Stimulated activated naive CD8-positive, alpha-beta T cell treated with anti-CD3 and anti-CD28 coated beads, Interleukin-15, Interleukin-2, amounts not matched to agents 100 U/mL and 50 U/mL, for 24 hours (primary cell): Measurements from ENCODE around the gene PDE4D.

Experiments used
- ATAC-seq: fragments of 150-1000 bp; cut with Tn5 transposase; one replicate; pipeline ENCODE4 v1.10.0; 2021
- DNase-seq: peaks from one replicate; pipeline ENCODE4 v3.0.0; 2021

PDE4D gene

DNA sequence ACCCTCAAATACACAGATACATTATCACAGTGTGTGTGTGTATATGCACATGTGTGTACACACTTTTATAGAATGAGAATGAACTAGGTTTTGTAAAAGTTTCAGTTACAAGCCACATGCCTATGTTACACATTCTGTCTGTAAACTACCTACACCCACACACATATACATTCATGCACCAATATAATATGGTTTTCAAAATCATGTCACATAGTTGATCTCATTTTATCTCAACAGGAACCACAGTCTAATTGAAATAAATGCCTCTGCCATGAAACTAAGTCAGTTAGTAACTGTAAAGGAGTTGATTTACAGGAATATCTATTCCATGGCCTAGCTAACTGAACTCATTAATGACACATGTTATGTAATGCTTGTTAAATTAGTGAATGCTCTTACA, 646.6 kb downstream of the PDE4D start:
- ATAC-seq (no peak), DNase-seq (no peak)

- no peak for ATAC-seq
- DNase-seq: no peak
Measured at GRCh38 chr5:59246145-59246869, 647.2 kb downstream of the PDE4D start.

GRCh38 chr5:59245198-59245597, 648.3 kb downstream of the PDE4D start:
- ATAC-seq (no peak), DNase-seq (no peak)

DNA sequence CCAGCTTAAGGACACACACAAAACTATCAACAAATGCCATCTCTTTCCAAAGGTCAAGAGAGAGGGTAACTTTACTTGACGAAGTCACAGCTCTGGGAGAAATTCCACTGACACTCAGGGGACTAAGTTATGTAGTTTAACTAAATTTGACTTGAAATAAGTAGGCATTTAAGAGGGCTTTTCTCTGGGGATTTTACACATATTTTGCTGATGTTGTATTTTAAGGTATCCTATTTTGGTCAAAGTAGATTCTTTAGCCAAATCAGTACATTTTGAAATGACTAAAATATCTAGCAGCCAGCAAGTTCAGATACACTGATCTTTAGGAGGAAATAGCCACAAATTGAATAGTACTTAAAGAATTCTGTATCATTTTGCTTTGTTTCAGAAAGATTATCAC, 652.0 kb downstream of the PDE4D start:
- ATAC-seq (no peak), DNase-seq (no peak)

- DNase-seq (no peak), ATAC-seq (no peak)
Measured at GRCh38 chr5:59241119-59241518, 652.4 kb downstream of the PDE4D start.

DNA sequence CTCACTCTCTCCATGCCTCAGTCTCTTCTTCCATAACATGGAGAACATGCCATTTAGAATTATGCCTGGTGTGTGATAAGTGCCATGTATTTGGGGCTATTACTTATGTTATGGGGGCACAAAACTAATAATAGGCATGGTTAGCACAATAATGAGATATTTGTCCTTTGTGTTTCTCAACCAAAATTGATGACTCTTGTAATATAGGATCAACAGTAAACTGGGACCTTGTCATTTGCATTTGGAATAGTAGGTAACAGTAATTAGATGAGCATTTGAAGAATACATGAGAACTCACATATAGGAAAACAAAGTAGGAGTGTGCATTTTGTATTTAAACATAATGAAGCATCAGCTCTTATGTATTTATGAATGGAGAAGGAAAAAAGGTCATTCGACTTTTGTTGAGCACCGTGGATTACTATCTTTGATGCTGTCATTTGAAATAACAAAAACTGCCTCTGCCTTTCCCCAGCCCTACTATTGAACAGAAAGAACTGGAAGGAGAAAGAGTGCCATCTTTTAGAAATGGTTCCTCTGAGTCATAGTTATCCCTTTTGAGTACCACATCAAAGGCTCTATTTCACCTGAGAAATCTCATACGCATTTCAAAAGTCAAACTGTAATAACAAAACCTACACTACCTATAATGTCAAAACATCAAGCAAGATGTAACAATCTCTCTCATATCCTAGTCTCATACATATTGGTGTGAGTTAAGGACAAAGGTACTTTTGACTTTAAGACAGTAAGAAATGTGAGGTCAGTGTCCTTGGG, 655.2 kb downstream of the PDE4D start:
- DNase-seq (no peak), ATAC-seq (peak; percentile 91)

DNA sequence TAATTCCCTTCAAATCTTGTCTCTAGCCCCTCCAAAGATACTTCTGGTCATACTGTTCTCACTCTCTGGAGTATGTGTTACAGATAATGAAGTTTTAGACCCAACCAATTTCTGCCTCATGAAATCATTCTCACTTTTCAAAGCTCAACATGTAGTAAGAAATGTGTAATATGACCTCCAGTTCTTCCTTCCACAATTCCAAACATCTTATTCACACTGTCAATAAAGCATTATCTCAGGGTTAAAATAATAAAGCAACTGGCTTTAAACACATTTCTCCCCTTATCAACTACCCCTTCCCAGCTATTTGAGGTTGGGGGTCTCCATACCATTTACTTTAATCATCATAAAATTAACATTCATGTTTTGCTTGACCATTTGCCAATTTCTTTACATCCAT, 656.5 kb downstream of the PDE4D start:
- ATAC-seq (no peak), DNase-seq (no peak)

DNA sequence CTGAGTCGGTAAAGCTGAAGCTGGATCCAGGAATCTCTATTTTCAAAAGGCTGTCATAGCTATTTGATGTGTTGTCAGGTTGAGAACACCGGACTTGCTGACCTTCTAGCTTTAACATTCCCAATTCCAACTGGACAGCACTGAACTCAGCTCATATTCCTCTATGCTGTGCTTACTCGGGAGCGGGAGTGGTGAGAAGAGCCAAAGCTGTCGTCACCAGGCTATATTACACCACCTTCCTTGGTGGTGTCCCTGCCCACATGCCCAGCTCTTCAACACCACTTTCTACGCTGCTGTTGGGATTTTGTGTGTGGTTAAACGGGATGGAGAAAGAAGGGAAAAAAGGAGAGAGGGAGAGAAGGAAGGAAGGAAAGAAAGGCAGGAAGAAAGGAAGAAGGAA, 657.1 kb downstream of the PDE4D start:
- ATAC-seq (no peak), DNase-seq (no peak)

DNA sequence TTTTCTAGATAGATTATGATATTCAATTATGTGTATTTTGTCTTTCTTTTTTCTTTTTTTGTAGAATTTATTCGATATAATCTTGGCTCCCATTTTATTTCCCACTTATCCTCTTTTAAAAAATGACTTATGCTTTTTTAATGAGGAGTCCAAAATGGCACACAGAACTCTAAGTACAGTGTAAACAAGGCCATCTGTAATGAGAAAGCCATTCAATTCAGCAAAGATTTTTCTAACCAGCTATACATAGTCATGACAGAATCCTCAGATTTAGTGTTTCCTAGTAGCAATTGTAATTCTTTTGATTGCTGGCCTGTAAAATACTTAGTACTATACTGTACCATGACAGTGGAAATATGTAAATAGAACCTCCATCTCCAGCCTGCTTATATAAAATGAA, 659.3 kb downstream of the PDE4D start:
- no peak for ATAC-seq

GRCh38 chr5:59231221-59231931, 662.1 kb downstream of the PDE4D start:
- ATAC-seq (no peak), DNase-seq (no peak)

More for the DNA sequence above, 659.3 kb downstream of the PDE4D start:
- DNase-seq: no peak

- ATAC-seq (no peak), DNase-seq (no peak)
Measured at GRCh38 chr5:59222687-59223511, 670.6 kb downstream of the PDE4D start.

DNA sequence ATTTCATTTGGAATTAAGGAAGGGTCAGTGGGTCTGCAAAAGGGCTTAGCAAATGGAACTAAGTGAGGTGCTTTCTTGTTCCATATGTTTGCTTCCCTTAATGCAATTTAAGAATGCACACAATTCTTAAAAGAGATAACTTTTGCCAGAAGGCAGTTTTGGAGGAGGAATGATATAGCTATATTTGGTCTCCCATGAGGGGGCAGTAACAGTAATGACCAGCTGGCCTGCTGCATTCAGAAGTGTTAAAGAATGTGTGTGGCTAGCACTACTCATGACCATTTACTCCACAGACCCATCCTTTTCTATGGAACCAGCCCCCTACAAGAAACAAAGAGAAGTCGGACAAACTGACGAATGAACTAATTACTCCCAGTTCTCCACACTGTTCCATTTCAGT, 671.8 kb downstream of the PDE4D start:
- no peak for ATAC-seq
- no peak for DNase-seq

- DNase-seq (no peak), ATAC-seq (no peak)
Measured at GRCh38 chr5:59218424-59219045, 675.0 kb downstream of the PDE4D start.

GRCh38 chr5:59216841-59217240, 676.7 kb downstream of the PDE4D start:
- DNase-seq (no peak), ATAC-seq (no peak)

DNA sequence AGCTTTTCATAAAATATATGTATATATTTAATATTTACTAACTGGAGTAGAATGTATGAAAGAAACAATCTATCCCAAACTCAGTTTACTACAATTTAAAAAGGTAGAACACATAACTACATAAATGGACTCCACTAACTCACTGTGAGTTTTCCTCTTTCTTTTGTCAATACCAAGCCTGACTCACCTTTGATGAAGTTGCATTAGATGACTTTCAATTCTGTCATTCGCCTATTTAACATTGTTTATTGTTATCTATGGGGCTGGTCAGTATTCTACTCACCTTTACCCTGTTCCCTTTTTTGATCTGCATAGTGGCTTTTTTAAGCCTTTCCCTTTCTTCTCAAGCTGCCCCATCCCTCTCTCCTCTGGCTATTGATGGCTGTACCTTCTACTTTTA, 680.9 kb downstream of the PDE4D start:
- DNase-seq (no peak), ATAC-seq (no peak)

GRCh38 chr5:59209758-59210359, 683.7 kb downstream of the PDE4D start:
- ATAC-seq (no peak), DNase-seq (no peak)

DNA sequence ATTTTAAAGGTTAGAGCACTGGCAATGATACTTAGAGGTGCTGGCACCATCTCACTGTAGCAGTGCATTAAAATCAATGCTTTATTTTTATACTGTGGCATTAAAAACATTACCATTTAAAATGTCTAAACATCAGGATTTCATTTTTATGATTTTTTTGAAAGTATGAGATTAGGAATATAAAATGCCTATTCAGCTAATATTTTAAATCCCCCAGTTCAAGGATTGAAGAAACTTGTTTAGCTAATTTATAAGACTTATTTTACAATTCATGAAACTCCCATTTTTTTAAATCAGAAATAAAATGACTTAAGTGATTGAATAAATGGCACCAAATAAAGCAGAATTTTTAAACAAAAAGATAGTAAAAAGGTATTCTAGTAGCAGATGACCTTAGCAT, 685.1 kb downstream of the PDE4D start:
- ATAC-seq (no peak), DNase-seq (no peak)

GRCh38 chr5:59207401-59207800, 686.1 kb downstream of the PDE4D start:
- ATAC-seq: no peak
- no peak for DNase-seq

DNA sequence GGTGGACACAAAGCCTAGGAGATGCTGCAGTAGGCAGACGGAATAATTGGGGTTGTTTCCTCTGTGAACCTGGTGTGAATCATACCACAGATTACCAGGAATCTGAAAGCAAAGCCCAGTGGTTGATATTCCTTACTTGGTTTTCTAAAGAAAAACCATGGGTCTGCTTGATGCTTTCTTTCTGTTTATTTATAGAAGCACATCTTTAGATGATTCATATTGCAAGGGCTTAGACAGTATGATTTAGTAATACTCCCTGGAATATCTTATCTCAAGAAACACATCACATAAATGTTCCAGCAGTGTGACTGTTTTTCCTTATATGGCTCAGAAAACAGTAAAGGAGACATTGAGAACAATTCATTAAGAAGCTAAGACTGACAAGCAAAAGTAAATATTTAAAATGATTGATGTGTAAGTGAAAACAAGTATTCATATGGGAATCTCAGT, 687.4 kb downstream of the PDE4D start:
- ATAC-seq: peak; percentile 40
- no peak for DNase-seq

DNA sequence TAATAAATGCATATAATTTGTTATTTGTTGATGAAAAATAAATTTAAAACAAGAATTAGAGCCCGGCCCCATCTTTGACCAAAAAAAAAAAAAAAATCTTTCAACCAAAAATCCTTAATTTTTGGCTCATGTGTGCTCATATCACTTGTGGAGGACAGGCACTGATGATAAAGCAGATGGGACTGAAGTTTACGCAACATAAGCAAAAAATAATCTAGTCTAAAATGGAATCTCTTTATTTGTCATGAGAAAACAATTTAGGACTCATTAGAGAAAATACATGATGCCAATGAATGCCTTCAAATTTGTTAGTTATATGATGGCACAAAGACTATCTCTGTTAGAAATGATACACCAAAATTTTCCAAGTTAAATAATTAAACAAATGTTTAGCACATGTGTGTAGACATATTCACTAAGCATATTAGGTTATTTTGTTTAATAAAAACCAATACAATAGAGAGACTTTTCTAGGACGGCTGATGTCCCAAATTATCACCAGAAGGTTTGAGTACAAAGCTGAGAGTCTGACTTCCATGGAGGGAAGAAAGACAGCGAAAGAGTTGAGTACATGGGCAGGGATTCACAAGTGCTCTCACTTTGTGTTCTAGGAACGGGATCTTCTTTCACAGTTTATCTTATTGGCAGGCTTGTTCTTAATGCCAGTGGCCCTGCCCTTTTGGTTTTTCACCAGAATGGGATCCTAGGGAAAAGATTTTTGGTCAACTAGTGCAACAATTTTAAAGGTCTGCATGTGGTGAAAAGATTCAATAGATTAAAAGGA, 689.2 kb downstream of the PDE4D start:
- no peak for ATAC-seq
- no peak for DNase-seq
